ENCODE measurements around the gene SNRPD2.

The SNRPD2 gene

GRCh38 chr19:45717983-45718650 lies 26.4 kb upstream of the SNRPD2 start:
- H3K36me3 ChIP-seq (ENCODE audit: insufficient read depth, insufficient read length, low read length), result peaks cover 14% of the 10 kb centered on the region
- peak overlapping the region; percentile 41 for H3K4me3 ChIP-seq (ENCODE audit: insufficient read length, low read depth)
- no peaks in the 10 kb centered on the region for H3K27me3 ChIP-seq (ENCODE audit: insufficient read depth, insufficient read length)
- TF ChIP-seq ZNF274 (IDR thresholded peaks at IDR 0.05; ENCODE audit: low read depth, low read length) (no peak), YY1 (IDR thresholded peaks at IDR 0.05; ENCODE audit: insufficient read depth, insufficient read length) (no peak), SUZ12 (IDR thresholded peaks at IDR 0.05; ENCODE audit: extremely low read depth, insufficient read depth, insufficient read length) (no peak)
- no peak for DNase-seq (ENCODE audit: low read depth, low spot score)
- H3K4me1 ChIP-seq (ENCODE audit: insufficient read depth, insufficient read length), result peaks cover 9% of the 10 kb centered on the region
- no peaks in the 10 kb centered on the region for H3K9me3 ChIP-seq (ENCODE audit: insufficient read depth, low read length)
- H3K9ac ChIP-seq (ENCODE audit: insufficient read length, low read depth), result peak overlapping the region; percentile 72

GRCh38 chr19:45717131-45717982 lies 25.6 kb upstream of the SNRPD2 start:
- H3K4me3 ChIP-seq (ENCODE audit: insufficient read length, low read depth), result peak overlapping the region; percentile 72
- H3K4me1 ChIP-seq (ENCODE audit: insufficient read depth, insufficient read length), result peaks cover 7% of the 10 kb centered on the region
- no peak for TF ChIP-seq YY1 (IDR thresholded peaks at IDR 0.05; ENCODE audit: insufficient read depth, insufficient read length)
- peak; percentile 82 for TF ChIP-seq SUZ12 (IDR thresholded peaks at IDR 0.05; ENCODE audit: extremely low read depth, insufficient read depth, insufficient read length)
- H3K9me3 ChIP-seq (ENCODE audit: insufficient read depth, low read length), result no peaks in the 10 kb centered on the region
- no peaks in the 10 kb centered on the region for H3K27me3 ChIP-seq (ENCODE audit: insufficient read depth, insufficient read length)
- H3K36me3 ChIP-seq (ENCODE audit: insufficient read depth, insufficient read length, low read length), result peaks cover 20% of the 10 kb centered on the region
- peak overlapping the region; percentile 83 for H3K9ac ChIP-seq (ENCODE audit: insufficient read length, low read depth)
- peak; percentile 96 for DNase-seq (ENCODE audit: low read depth, low spot score)

- H3K9ac ChIP-seq (ENCODE audit: insufficient read length, low read depth), result peak overlapping the region; percentile 83
- DNase-seq (ENCODE audit: low read depth, low spot score), result no peak
- no peaks in the 10 kb centered on the region for H3K9me3 ChIP-seq (ENCODE audit: insufficient read depth, low read length)
- H3K4me3 ChIP-seq (ENCODE audit: insufficient read length, low read depth), result peak overlapping the region; percentile 72
- TF ChIP-seq YY1 (IDR thresholded peaks at IDR 0.05; ENCODE audit: insufficient read depth, insufficient read length) (no peak), SUZ12 (IDR thresholded peaks at IDR 0.05; ENCODE audit: extremely low read depth, insufficient read depth, insufficient read length) (no peak), ZNF274 (IDR thresholded peaks at IDR 0.05; ENCODE audit: low read depth, low read length) (no peak)
- peaks cover 11% of the 10 kb centered on the region for H3K4me1 ChIP-seq (ENCODE audit: insufficient read depth, insufficient read length)
- H3K36me3 ChIP-seq (ENCODE audit: insufficient read depth, insufficient read length, low read length), result peaks cover 25% of the 10 kb centered on the region
- H3K27me3 ChIP-seq (ENCODE audit: insufficient read depth, insufficient read length), result no peaks in the 10 kb centered on the region
Observed at GRCh38 chr19:45716359-45717130, 24.8 kb upstream of the SNRPD2 start.

- Histone ChIP-seq H3K9ac (ENCODE audit: insufficient read length, low read depth) (no peak overlapping the region), H3K36me3 (ENCODE audit: insufficient read depth, insufficient read length, low read length) (peaks cover 30% of the 10 kb centered on the region), H3K27me3 (ENCODE audit: insufficient read depth, insufficient read length) (no peaks in the 10 kb centered on the region), H3K9me3 (ENCODE audit: insufficient read depth, low read length) (no peaks in the 10 kb centered on the region), H3K4me3 (ENCODE audit: insufficient read length, low read depth) (no peak overlapping the region), H3K4me1 (ENCODE audit: insufficient read depth, insufficient read length) (peaks cover 11% of the 10 kb centered on the region)
- TF ChIP-seq YY1 (IDR thresholded peaks at IDR 0.05; ENCODE audit: insufficient read depth, insufficient read length) (no peak), SUZ12 (IDR thresholded peaks at IDR 0.05; ENCODE audit: extremely low read depth, insufficient read depth, insufficient read length) (no peak), ZNF274 (IDR thresholded peaks at IDR 0.05; ENCODE audit: low read depth, low read length) (no peak)
- DNase-seq (ENCODE audit: low read depth, low spot score), result no peak
Observed at GRCh38 chr19:45715139-45715538, 23.4 kb upstream of the SNRPD2 start.

- TF ChIP-seq ZNF274 (IDR thresholded peaks at IDR 0.05; ENCODE audit: low read depth, low read length), result no peak
- no peak for TF ChIP-seq YY1 (IDR thresholded peaks at IDR 0.05; ENCODE audit: insufficient read depth, insufficient read length)
- TF ChIP-seq SUZ12 (IDR thresholded peaks at IDR 0.05; ENCODE audit: extremely low read depth, insufficient read depth, insufficient read length), result no peak
- no peak for DNase-seq (ENCODE audit: low read depth, low spot score)
- Histone ChIP-seq H3K9me3 (ENCODE audit: insufficient read depth, low read length) (no peaks in the 10 kb centered on the region), H3K4me3 (ENCODE audit: insufficient read length, low read depth) (no peak overlapping the region), H3K27me3 (ENCODE audit: insufficient read depth, insufficient read length) (no peaks in the 10 kb centered on the region), H3K9ac (ENCODE audit: insufficient read length, low read depth) (no peak overlapping the region), H3K36me3 (ENCODE audit: insufficient read depth, insufficient read length, low read length) (peaks cover 31% of the 10 kb centered on the region), H3K4me1 (ENCODE audit: insufficient read depth, insufficient read length) (peaks cover 6% of the 10 kb centered on the region)
Observed at GRCh38 chr19:45713141-45713540, 21.4 kb upstream of the SNRPD2 start.

GRCh38 chr19:45712699-45713067 lies 20.9 kb upstream of the SNRPD2 start:
- Histone ChIP-seq H3K9ac (ENCODE audit: insufficient read length, low read depth) (no peak overlapping the region), H3K27me3 (ENCODE audit: insufficient read depth, insufficient read length) (no peaks in the 10 kb centered on the region), H3K4me1 (ENCODE audit: insufficient read depth, insufficient read length) (peaks cover 4% of the 10 kb centered on the region), H3K4me3 (ENCODE audit: insufficient read length, low read depth) (no peak overlapping the region), H3K9me3 (ENCODE audit: insufficient read depth, low read length) (no peaks in the 10 kb centered on the region), H3K36me3 (ENCODE audit: insufficient read depth, insufficient read length, low read length) (peaks cover 31% of the 10 kb centered on the region)
- DNase-seq (ENCODE audit: low read depth, low spot score), result no peak
- TF ChIP-seq ZNF274 (IDR thresholded peaks at IDR 0.05; ENCODE audit: low read depth, low read length), result no peak
- no peak for TF ChIP-seq YY1 (IDR thresholded peaks at IDR 0.05; ENCODE audit: insufficient read depth, insufficient read length)
- no peak for TF ChIP-seq SUZ12 (IDR thresholded peaks at IDR 0.05; ENCODE audit: extremely low read depth, insufficient read depth, insufficient read length)

Data from NT2/D1 (cell line).